ENCODE measurements around the gene APP.

Gene APP

GRCh38 chr21:25863031-25863430 lies 307.5 kb downstream of the APP start:
- no peak for DNase-seq (ENCODE audit: low spot score)
- no peak for TF ChIP-seq CTCF (conservative IDR thresholded peaks at IDR 0.05; ENCODE audit: low read depth)
- H3K27ac ChIP-seq, result no peak overlapping the region
- POLR2A ChIA-PET (ENCODE audit: low non-redundant PET), result no interaction called here
- CTCF ChIA-PET, result no interaction called here

GRCh38 chr21:25862596-25862995 lies 308.0 kb downstream of the APP start:
- TF ChIP-seq CTCF (conservative IDR thresholded peaks at IDR 0.05; ENCODE audit: low read depth), result peak; percentile 31; the same call in 1 of the 2 replicates
- ChIA-PET CTCF (interaction anchor here (0.7 kb wide), 1 partner anchor 115 kb away, joined by 3 read pairs; no protein-coding TSS in a partner anchor), POLR2A (ENCODE audit: low non-redundant PET) (no interaction called here)

GRCh38 chr21:25862112-25862511 lies 308.5 kb downstream of the APP start:
- no peak for DNase-seq (ENCODE audit: low spot score)
- no peak for TF ChIP-seq CTCF (conservative IDR thresholded peaks at IDR 0.05; ENCODE audit: low read depth)
- CTCF ChIA-PET, result interaction anchor here (0.7 kb wide), 1 partner anchor 114 kb away, joined by 3 read pairs; no protein-coding TSS in a partner anchor
- POLR2A ChIA-PET (ENCODE audit: low non-redundant PET), result no interaction called here
- no peak overlapping the region for H3K27ac ChIP-seq

More at GRCh38 chr21:25862596-25862995, 308.0 kb downstream of the APP start:
- no peak for DNase-seq (ENCODE audit: low spot score)
- no peak overlapping the region for H3K27ac ChIP-seq

GRCh38 chr21:25859235-25859929 lies 311.2 kb downstream of the APP start:
- TF ChIP-seq CTCF (conservative IDR thresholded peaks at IDR 0.05; ENCODE audit: low read depth), result no peak
- CTCF ChIA-PET, result no interaction called here
- POLR2A ChIA-PET (ENCODE audit: low non-redundant PET), result no interaction called here
- no peak for DNase-seq (ENCODE audit: low spot score)
- H3K27ac ChIP-seq, result no peak overlapping the region

- no peak overlapping the region for H3K27ac ChIP-seq
- POLR2A ChIA-PET (ENCODE audit: low non-redundant PET), result no interaction called here
- DNase-seq (ENCODE audit: low spot score), result no peak
- TF ChIP-seq CTCF (conservative IDR thresholded peaks at IDR 0.05; ENCODE audit: low read depth), result no peak
- CTCF ChIA-PET, result interaction anchor here (0.6 kb wide), 1 partner anchor 22 kb away, joined by 3 read pairs; no protein-coding TSS in a partner anchor
These were observed 312.2 kb downstream of the APP start for GRCh38 chr21:25858325-25858724.

- ChIA-PET CTCF (no interaction called here), POLR2A (ENCODE audit: low non-redundant PET) (no interaction called here)
- TF ChIP-seq CTCF (conservative IDR thresholded peaks at IDR 0.05; ENCODE audit: low read depth), result no peak
These were observed 313.1 kb downstream of the APP start for GRCh38 chr21:25857308-25858074.

More at GRCh38 chr21:25857308-25858074, 313.1 kb downstream of the APP start:
- no peak for DNase-seq (ENCODE audit: low spot score)
- H3K27ac ChIP-seq, result no peak overlapping the region
